AML-193 (cell line): ENCODE data around the gene PDE4B.

Source experiments
- DNase-seq, 2 experiments: peaks; one replicate each; lab custom pipeline; 2025; lab: John Stamatoyannopoulos, UW

The PDE4B gene

DNA sequence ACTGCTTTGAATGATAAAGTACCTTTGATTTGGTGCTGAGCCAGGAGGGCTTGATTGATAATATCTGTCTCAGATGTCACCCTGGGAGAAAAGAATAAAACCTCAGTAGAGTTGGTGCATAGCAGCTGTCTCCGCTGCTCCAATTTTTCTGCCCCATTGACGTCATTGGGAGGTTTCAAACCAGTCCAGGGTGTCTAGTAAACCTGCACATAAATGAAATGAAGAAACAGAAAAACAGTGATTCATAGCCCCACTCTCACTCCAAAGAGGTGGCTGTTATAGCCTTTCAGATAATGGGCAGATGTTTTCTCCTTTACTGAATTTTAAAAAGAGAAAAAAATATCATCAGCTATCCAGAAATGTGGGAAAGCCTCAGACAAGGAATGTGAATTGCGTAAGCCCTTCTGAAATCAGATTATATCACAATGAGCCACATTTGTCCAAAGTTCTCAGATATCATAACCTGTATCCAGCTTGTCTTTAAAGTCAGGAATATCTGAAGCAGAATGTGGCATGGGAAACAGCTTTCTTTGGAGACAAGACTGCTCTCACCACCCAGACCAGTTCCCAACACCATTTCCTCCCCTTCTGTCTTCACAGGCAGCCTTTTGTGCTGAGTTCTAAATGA is 390.0 kb downstream of the PDE4B start:
- DNase-seq = no peak

DNA sequence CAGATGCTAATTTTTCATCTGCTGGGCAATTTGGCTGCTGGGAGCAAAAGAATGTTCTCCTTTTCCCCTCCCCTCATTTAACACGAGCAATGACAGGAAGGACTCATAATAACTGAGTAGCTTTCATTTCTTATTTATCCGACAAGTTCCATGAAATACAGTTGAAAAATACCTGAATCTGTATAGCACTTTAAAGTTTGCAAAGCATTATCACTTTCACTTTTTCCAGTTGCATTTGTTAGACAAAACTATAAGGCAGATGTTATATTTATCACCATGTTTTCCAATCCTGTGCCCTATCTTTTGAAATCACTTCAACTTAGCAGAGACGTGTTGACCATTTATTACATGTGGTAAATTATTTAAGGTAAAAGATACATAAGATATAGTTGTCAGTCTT is 390.7 kb downstream of the PDE4B start:
- no peak for DNase-seq

DNA sequence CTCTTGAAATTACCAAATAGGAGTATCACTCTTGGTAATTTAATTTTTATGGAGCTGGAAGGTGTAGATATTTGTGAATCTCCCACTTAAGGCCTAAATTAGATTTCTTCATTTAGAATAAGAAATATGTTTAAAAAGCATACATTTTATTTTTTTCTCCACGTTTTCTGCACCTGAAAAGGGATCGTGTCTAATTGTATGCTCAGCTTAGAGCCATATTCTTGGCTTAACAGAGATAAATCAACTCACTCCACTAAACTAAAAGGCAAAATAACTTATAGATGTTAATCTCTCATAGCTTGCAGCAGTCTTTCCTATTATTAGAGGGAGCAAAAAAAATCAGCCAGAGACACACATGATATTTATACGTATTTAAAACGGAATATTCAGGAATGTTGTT is 404.4 kb downstream of the PDE4B start:
- no peak for DNase-seq

DNA sequence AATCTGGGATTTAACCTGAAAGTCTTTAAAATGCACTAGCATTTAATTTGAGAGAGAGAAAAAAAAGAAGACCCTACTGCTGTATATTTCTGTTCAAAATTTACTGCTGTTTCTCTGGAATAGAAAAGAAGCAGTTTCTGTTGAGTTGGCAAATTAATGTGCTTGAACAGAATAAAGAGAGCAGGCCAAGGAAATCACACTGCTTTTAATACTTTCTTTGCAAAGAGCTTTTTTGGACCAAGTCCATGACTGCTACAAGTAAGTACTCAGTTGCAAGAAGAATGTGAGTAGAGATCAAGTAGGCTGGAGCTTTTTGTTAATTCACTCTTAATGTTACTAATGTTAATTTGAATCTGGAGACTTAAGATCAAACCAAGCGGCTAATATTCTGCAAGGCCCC is 405.1 kb downstream of the PDE4B start:
- no peak for DNase-seq

DNA sequence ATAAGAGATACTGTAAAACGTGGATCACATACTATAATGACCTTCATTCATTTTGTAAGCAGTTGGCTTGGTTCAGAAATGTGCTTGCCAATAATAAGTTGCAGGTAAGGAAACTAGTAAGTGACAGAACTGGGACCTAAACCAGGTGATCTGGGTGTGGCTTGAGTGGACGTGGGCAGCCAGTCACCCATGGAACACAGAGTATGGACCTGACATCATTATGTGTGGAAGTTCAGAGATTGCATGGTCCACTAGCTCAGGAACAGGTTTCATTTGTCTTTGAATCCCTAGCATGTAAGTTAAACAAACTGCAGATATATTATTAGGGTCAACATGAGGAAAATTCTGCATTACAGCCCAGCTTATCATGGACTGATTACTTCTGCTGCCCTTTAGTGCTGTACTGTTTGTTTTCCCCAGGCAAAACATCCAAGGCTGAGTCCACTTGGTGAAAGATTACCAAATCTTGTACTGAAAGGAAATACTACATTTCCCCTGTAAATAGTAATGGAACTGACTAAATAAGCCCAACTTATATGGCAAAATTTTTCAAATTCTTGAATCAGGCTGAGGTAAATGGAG is 414.0 kb downstream of the PDE4B start:
- DNase-seq = no peak

DNA sequence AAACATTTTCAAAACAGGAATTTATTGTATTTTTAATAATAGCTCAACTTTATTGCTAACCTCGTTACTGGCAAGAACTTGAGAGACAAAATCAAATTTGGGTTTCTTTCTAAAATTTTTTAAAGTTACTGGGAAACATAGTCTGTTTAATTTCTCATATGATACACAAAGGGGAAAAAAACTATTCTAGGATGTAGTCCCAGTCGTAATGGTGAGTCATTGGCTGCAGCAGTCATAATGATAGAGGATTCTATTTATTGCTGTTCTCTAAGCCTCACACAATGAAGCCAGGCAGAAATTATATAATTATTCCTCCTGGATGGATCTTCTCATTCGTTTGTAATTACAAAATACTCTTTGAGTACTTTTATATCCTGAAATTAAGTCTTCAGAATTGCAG is 414.8 kb downstream of the PDE4B start:
- DNase-seq = no peak

DNA sequence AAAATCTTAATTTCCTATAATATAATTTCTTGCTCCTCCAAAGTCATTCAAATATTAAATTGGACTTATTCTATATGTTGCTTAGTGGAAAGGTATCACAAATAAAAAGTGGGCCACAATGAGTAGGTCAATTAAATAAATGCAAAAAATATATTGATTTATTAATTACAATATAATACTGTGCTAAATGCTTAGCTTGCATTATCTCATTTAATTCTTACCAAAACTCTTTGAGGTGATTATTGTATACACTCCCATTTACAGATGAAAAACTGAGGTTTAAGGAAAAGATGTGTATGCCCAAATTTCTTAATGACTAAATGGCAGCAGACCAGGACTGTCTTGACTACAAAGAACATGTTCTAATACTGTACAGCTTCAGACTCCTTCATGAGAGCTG is 415.9 kb downstream of the PDE4B start:
- no peak for DNase-seq

DNA sequence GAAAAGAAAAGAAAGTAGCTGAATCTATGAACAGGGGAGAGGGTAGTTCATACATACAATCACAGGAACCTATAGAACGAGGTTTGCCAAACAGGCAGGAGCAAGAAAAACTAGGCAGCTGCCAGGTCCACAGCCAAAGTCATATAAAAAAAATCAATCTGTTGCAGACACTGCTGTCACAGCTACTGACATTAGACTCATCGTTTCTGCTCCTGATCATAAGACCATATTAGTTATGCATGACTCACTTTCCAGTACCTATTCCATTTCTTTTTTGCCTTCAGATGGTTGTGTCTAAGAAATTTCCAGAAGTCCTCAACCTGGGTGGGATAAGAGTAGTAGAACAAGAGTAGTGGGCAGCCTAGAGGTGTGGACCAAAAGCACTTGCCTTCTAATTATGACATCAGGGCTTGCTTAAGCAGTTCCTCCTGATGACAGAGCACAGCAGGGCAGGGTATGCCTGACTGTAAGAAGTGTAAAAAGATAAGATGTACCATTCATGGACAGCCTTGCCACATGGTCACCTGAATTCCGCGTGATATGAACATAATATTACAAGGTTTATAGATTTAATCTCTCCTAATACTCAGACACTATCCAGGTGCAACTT is 418.0 kb downstream of the PDE4B start:
- DNase-seq = no peak

DNA sequence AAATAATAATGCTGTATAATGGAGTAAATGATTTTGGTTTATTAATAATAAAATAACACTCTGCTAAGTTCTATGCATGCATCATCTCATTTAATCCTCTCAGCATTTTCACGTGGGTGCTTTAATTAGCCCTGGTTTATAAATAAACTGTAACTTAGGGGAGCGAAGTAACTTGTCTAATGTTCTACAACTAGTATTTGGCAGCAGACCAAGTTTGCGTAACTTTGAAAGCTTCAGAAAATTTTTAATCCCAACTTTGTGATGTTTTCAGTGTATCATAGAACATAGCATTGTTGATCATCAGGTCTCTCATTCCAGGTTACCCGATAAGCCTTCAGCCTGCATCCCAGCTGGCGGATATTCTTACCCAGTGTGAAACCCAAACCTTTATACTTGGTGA is 418.8 kb downstream of the PDE4B start:
- no peak for DNase-seq

DNA sequence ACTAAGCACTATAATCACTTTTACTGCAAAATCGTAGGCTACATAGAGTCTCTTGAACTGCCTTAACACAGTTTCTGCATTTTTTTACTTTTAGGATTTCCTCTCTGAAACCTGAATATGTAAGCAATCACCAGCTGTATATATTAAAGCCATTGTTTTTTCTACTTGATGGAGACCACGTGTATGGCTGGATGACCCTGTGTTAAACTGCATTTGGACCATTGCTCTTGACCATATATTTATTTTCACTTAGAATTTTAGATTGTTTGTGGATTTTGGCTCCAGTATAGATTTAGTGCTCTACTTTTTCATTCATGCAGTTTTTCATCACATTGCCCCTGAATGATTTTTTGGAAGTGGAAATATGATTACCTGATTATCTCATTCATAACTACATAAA is 420.8 kb downstream of the PDE4B start:
- DNase-seq = no peak

DNA sequence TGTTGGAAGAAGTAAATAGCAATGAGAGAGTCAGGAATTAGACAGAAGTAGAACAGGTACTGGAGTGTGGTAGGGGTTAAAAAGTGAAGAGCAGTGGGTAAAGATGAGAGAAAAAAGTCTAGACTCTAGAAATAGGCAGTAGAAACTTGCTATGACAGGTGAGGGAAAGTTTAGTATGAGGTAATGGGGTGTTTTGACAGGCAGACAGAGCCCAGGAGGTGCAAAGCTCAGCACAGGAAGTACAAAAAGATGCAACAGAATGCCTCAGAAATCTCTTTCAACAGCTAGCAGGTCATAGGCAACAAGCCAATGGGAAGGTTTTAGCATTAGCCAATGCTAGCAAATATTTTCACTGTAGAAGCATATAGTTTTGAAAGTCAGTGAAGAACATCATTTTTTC is 422.2 kb downstream of the PDE4B start:
- no peak for DNase-seq

DNA sequence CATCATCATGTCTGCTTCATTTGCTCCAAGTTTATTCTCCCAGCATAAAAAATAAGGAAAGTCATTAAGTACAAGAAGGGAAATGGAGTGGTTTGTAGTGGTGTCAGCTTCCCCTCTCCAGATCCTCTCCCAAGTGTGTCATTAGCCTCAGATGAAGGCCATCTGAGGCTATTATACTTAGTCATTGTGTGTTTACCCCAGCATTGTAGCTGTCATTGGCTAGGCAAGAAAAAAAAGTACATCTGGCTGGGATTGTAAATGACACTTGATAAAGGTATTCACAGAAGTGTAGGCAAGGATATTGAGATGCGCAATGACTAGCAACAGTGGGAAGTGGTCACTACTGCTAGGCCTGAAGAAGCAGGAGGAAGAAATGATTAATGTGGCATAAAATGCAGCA is 424.3 kb downstream of the PDE4B start:
- DNase-seq = no peak

DNA sequence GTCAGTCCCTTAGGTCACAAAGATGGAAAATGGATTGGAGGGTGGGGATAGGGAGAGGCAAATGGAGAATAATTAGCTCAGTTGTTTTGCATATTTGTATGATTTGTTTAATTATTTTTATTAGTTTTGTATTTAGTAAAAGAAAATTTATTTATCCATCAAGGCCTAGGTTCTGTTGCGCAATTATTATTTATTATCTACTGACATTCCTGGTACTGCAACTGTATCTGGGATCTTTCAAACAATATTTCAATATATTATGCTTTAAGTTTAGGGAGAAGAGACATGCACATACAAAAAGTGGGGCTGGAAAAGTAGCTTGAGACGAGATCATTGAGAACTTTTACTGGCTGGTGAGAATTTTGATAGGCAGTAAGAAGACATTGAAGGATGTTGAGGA is 424.9 kb downstream of the PDE4B start:
- no peak for DNase-seq

DNA sequence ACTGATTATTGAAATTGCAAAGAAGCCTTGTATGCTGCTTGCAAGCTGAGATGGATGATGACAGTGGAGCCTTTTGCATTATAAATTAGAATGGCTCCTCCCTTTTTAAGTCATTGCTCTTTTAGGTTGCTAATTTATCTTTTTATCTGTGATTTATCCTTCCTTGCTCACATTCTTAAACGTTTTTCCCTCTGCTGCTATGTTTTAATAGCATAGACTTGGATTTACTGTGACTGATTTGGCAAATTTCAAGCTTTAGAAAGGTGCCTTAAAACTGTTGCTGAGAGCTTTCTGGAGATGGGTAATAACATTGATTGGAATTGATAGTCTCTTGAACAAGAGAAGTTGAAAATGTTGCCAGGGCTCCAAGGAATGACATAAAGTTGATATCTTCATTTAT is 427.8 kb downstream of the PDE4B start:
- no peak for DNase-seq

DNA sequence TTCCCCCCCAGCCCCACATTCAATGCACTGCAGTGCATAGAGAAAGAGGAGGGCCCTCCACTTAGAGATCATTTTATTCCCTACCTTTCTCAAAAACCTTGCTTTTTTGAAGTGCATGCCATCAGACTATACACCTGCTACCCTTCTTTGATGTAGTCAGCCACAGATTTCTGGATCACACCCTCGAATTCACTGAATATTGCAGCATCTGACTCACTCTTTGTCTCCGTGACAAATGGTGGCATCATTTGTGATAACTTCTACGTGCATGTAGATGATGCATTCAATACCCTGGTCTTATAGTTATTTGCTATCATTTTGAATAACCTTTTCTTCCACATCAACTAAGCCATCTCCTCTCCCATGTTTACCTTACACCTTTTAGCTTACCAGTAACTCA is 431.0 kb downstream of the PDE4B start:
- DNase-seq = no peak

DNA sequence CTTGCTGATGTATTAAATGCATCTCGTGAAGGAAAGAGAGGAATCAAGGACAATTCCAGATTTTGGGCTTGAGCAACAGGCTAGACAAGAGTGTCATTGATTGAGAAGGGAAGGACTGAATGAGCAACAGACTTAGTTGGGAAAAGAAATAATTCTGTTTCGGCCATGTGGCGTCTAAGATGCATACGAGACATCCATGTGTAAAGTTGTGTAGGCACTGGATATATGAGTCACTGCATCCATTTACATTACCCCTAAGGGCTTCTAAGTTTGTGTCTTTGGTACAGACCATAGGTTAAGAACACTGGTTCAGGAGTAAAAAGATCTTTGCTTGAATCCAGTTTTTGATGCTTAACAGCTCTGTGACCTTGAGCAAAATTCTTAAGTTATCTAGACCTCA is 434.3 kb downstream of the PDE4B start:
- DNase-seq = no peak

DNA sequence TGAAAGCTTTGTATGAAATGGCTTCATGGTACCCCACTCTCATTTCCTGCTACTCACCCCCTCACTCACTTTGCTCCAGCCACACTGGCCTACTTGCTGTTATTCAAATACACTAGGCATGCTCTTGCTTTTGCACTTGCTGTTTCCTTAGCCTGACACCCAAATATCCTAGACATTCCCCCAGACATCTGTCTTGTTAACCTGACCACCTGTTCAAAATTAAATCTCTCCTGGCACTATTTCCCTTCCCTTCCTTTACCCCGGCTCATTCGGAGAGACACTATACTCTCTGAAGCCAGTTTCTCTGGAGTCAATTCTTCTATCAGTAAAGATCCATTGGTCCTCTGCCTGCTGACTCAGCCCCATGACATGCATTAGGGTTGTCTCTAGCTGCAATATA is 435.3 kb downstream of the PDE4B start:
- DNase-seq = no peak

DNA sequence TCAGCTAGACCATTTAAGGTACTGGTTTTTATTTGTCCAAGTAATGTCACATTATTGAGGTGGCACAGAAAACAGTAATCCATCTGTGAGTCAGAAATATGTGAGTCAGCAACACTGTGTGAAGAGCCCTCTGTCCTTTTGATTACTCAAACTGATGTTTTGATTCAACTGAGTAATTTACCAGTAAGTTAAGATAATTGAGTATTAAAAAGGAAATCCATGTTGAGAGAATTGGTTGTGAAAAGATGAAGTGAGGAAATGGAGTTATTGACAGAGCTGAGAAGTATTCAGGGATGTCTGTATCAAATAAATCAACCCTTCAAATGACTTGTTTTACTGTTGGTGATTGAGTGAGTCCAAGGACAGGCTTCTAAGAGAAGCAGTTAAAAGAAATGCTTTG is 438.5 kb downstream of the PDE4B start:
- DNase-seq = no peak

DNA sequence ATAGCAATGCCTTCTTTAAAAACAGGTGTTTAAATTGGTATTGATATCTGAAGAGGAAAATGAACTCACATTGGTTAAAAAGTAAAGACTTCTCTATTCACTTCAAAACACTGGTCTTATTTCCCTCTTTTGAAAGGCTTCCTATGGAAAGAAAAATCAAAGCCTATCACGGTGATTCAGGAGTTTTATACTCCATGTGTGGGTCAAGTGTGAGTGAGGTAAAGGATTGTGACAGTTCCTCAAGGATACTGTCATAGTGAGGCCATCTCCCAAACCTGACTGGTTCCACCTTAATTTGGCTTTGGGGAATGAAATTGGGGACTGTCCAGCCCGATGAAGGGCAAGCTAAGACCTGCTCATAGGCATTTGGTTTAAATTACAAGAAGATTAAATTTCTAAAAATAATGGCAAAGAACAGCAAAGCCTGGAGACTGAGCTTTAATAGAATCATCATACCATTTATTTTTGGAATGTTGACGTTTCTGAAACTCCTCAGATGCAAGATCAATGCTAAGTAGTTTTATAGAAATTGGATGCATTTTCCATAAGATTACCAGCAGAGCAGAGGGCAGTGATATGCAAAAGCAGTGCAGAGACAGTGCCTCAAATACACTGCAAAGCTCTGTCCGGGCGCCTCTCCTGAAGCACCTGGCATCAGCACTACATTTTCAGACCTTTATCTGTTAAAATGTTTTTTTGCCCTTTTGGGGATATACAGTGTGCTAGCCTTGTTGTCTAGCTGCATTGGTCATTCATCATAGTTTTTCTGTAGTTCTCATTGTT is 439.2 kb downstream of the PDE4B start:
- DNase-seq = no peak

DNA sequence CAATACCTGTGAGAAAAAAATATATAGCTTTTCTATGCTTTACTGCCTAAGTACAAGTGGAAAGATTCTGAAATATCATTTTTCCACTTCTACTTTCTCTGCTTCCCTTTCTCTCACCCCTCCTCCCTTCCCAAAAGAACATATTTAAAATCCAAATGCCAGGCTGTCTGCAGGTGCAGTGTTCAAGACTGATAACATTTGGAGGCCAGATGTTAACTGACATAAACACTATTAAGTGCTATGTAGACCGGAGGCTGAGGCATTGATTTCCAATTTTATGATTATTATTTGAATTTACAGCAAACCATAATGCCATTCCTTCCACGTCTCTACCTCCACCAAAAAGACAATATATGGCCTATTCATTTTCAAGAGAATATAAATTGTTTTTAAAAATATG is 444.3 kb downstream of the PDE4B start:
- DNase-seq = no peak

DNA sequence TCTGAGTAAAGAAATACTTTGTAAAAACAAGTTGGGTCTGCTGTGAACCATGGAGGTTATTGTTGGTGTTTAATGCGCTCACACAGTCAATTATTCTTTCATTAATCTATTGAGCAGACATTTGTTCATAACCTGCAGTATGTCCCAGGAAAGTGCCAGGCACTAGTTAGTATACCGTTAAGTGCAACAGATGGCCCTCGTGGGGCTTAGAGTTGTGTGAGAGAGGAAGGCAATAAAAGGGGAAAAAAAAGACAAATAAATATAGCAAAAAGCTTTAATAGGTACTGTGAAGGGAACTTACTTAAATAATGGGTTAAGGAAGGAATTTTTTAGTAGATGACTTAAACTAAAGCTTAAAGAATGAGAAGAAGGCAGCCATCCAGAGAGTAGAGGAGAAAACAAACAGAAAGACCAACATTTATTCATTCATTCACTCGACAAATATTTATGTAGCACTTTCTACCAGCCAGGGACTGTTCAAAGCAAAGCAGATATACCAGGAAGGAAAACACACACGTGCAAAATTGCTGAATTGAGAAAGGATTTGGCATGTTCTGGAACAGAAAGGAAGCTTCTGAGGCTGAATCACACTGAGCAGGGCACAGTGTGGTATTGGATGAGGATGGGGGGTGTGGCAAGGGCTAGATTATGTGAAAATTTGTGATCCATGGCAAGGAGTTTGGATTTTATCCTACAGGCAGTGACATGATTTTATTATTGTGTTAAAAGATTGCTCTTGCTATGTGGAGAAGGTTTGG is 445.2 kb downstream of the PDE4B start:
- DNase-seq = no peak

DNA sequence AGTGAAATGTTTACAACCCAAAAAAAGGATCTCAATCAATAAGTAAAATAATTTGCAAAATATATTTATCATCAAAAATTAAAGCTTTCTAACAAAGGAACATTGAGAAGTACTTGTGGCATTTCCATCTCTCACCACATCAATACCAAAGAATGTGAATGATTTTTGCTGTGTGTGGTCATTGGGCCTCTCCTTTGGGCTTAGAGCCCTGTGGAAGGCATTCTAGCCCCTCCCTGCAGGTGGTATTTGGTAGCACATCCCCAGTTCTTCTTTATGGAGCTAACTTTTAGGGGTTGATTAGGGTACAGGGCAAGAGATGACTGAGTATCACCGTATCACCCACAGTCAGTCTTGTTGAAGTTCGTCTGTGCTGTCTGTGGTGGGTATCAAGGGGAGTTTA is 447.1 kb downstream of the PDE4B start:
- no peak for DNase-seq
